Stimulated activated CD4-positive, alpha-beta T cell treated with anti-CD3 and anti-CD28 coated beads, TNF-alpha, amount 100 ng/mL, for 4 hours (primary cell): ENCODE measurements around the gene MUSK.
"Not testable (repeated sequence)": the region's sequence is repeated elsewhere in the genome, so short reads cannot be mapped to it uniquely, and the experiment has no call there.

Source experiments
- DNase-seq, 3 experiments: peaks; one replicate each; pipeline ENCODE4 v3.0.0-alpha.2; 2020; ENCODE audit warnings: low read depth in 3 of 3

MUSK gene

DNA sequence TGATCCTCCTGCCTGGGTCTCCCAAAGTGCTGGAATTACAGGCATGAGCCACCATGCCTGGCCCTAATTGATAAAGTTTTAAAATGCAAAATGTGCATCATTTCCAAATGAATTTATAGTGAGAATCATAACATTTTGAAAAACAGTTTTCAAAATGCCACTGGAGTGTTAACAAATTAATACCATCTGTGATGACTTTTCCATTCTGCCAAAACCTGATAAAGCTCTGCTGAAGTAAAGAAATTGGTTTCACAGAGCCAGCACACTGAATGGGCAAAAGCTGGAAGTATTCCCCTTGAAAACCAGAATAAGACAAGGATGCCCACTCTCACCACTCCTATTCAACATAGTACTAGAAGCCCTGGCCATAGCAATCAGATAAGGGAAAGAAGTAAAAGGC is 89.6 kb downstream of the MUSK start:
- no peak for DNase-seq

- no peak for DNase-seq
These were observed 94.2 kb downstream of the MUSK start for GRCh38 chr9:110762783-110763182.

- DNase-seq: no peak
These were observed 95.0 kb downstream of the MUSK start for GRCh38 chr9:110763568-110763967.

- no peak for DNase-seq
These were observed 95.4 kb downstream of the MUSK start for GRCh38 chr9:110764006-110764405.

- DNase-seq: no peak
These were observed 97.3 kb downstream of the MUSK start for GRCh38 chr9:110765926-110766325.

DNA sequence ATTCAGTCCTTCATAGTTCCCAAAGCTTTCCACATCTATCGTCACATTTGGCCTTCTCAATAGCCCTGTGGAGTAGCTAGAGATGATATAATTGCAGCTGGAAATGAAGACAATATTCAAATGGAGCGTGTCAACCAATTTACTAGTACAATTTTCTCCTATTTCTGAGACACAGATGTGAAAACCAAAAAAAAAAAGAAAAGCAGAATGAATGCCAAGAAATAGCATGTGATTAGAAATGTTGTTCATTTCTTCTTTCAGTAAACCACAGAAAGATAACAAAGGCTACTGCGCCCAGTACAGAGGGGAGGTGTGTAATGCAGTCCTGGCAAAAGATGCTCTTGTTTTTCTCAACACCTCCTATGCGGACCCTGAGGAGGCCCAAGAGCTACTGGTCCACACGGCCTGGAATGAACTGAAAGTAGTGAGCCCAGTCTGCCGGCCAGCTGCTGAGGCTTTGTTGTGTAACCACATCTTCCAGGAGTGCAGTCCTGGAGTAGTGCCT is 99.0 kb downstream of the MUSK start:
- no peak for DNase-seq

GRCh38 chr9:110768886-110769285 is 100.3 kb downstream of the MUSK start:
- no peak for DNase-seq

DNA sequence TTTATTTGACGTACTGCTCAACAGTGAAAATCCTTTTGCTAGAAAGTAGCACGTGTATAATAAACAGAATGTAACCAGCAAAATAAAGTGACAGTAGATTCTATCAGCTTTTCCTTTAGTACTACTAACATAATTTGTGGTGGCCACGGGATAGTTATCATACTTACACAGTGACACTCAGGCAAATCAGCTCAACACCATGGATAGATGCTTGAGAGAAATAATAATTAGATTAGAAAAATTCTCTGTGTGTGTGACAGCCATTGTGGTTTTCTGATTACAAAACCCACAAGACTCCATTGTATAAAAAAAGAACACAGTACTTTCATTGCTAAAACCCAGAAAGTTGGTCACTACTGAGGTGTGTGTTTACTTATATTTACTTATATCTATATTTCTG is 101.1 kb downstream of the MUSK start:
- no peak for DNase-seq

DNA sequence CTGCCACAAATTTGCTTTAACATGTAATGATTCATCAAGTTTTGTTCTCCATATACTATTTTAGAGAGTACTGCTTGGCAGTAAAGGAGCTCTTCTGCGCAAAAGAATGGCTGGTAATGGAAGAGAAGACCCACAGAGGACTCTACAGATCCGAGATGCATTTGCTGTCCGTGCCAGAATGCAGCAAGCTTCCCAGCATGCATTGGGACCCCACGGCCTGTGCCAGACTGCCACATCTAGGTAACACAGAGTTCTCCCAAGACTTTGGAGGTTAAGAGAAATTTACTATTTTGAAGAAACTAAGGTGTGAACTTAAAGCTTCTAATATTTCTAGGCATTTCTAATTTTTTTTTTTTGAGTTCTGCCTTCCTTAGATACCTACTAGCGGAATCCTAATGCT is 107.1 kb downstream of the MUSK start:
- DNase-seq: no peak

- no peak for DNase-seq
These were observed 107.6 kb downstream of the MUSK start for GRCh38 chr9:110776221-110776620.

- DNase-seq: no peak
These were observed 108.7 kb downstream of the MUSK start for GRCh38 chr9:110777196-110777875.

DNA sequence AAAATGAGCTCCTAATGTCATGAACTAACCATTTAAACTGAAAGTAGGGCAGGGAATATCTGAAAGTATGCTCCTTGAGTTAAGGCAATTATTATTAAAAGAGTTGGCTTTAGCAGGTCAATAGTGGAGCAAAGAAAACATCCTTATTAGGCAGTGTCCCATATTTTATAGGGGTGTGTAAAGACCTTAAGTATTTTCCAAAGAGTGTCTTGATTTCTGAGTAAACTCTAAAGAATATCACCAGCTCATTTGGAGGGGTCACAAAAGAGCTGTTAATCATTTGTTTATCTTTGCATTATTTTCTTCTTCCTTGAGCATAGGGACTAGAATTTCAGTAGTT is 109.3 kb downstream of the MUSK start:
- DNase-seq: no peak

- DNase-seq: no peak
These were observed 114.1 kb downstream of the MUSK start for GRCh38 chr9:110782701-110783100.

GRCh38 chr9:110784309-110784708 is 115.7 kb downstream of the MUSK start:
- no peak for DNase-seq

GRCh38 chr9:110785166-110785565 is 116.6 kb downstream of the MUSK start:
- DNase-seq: no peak

DNA sequence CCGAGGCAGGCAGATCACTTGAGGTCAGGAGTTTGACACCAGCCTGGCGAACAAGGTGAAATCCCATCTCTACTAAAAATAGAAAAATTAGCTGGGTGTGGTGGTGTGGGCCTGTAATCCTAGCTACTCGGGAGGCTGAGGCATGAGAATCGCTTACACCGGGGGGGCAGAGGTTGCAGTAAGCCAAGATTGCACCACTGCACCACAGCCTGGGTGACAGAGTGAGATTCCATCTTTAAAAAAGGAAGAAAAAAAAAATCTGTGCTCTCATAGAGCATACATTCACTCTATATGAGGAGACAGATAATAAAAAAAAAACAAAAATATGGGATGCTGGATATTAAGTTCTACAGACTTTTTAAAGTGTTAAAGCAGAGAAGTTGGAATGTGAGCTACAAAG is 119.8 kb downstream of the MUSK start:
- DNase-seq: not testable (repeated sequence)

GRCh38 chr9:110788871-110789270 is 120.3 kb downstream of the MUSK start:
- no peak for DNase-seq

- DNase-seq: no peak
These were observed 129.0 kb downstream of the MUSK start for GRCh38 chr9:110797611-110798010.

GRCh38 chr9:110799396-110799795 is 130.8 kb downstream of the MUSK start:
- no peak for DNase-seq

- DNase-seq: no peak
These were observed 132.8 kb downstream of the MUSK start for GRCh38 chr9:110801426-110801825.

DNA sequence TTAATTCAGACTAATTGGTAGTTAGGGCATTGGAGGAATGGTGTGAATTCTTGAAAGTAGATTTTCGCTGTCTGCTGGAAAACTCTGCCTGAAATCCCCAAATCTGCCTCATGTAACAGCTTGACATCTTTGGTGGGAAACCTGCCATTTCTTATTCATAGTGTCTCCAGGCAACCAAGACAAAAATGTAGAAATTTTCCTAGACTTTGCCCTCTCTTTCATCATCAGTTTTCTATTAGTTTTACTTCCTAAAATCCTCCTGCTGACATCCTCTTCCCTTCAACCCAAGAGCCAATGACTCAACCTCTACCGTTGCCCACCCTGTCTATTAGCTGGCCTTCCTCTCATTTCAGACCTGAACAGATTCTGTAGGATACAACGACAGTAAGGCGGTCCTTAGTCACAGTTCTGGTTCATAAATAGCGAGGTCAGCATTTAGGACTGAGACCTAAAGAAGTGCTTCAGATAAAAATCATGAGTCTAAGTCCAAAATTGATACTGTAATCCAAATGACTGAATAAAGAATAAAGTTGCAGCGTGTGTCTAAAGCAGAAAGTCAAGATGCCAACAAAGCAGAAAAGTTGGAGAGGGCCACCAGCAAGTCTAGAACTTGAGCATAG is 133.9 kb downstream of the MUSK start:
- DNase-seq: no peak

GRCh38 chr9:110807956-110808598 is 139.5 kb downstream of the MUSK start:
- no peak for DNase-seq

DNA sequence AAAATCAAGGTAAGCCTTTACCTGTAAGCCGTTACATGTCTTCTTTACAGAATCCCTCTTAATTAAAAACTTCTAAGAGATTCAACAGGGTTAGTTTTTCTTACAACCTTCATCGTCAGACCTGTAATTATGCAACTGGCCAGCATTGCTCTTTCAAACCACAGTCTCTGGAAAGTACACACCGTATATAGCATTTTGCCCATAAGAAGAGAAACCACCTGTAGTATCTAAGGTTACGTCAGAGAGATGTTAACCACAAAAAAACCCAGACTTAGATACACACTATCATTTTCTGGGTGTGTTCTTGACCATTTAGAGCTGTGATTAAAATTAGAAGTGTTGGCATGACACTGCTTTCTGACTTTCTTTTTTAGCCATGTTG is 140.0 kb downstream of the MUSK start:
- DNase-seq: no peak
